OCI-LY3 (cell line): Measurements from ENCODE around the gene ZSCAN9.

ENCODE experiments used
- EZH2phosphoT487 ChIP-seq: fragments of 200-600 bp; shearing (Covaris generic); IDR thresholded peaks from 2 replicates; pipeline ENCODE4 v1.6.1; 2018; ENCODE audit warnings: antibody characterized with exemption, mixed run types, low read depth
- TF ChIP-seq, protein P1 (sequence below): fragments of 200-600, 300-600 bp; sonication (generic); IDR thresholded peaks from 2 replicates; pipeline ENCODE4 v1.5.1; 2014; ENCODE audit warnings: antibody characterized with exemption, low read length, low read depth

DNA sequence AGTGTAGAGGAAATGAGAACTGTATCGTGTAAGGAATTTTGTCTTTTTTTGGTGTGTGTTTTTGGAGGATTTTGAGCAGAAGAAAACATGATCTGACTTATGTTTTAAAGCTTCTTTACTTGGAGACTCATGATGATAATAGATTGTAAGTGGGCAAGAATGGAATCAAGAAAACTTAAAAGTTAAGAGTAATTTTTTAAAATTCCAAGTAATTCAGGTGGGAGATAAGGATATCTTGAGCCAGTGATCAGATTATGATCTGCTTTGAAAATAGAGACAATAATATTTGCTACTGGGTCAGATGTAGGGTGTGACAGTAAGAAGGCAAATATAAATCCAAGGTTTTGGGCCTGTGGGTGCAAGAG is 42.6 kb downstream of the ZSCAN9 start:
- TF ChIP-seq, protein P1, sequence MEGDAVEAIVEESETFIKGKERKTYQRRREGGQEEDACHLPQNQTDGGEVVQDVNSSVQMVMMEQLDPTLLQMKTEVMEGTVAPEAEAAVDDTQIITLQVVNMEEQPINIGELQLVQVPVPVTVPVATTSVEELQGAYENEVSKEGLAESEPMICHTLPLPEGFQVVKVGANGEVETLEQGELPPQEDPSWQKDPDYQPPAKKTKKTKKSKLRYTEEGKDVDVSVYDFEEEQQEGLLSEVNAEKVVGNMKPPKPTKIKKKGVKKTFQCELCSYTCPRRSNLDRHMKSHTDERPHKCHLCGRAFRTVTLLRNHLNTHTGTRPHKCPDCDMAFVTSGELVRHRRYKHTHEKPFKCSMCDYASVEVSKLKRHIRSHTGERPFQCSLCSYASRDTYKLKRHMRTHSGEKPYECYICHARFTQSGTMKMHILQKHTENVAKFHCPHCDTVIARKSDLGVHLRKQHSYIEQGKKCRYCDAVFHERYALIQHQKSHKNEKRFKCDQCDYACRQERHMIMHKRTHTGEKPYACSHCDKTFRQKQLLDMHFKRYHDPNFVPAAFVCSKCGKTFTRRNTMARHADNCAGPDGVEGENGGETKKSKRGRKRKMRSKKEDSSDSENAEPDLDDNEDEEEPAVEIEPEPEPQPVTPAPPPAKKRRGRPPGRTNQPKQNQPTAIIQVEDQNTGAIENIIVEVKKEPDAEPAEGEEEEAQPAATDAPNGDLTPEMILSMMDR: no peak
- TF ChIP-seq EZH2phosphoT487: no peak
